ENCODE results near the gene CTSK. TPM values are rescaled to one million over a fixed set of nuclear protein-coding genes. Genes with fewer than 3 reads are reported as not detected.
"Not testable (repeated sequence)": the region's sequence is repeated elsewhere in the genome, so short reads cannot be mapped to it uniquely, and the experiment has no call there.

CTSK gene
- 10 to 100 TPM; 29.5 to 49.3 (median 32.7) TPM for total RNA-seq

DNA sequence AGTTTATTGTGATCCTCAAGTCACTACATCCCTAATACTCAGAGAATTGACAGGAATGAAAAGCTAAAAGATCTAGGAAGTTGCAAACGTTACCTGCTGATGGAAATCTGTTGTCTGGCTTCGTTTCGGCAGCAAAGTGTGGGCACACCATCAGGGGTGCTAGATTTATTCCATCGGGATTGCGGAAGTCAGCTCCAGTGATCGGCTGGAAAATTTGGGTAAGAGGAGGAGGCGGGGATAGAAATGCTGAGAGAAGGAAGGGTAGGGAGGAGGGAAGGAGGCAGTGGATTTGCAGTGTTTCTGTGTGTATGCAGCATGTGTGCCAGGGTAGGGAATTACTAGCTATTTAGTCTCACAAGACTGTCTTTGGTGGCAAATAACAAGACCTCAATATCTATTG, at the start of gene CTSK:
Gene CTSK, minus strand, starts transcription at position 140 of the 400 bp plus-strand sequence. CDS start 1,455 bp downstream, outside the sequence.
- no peaks in the 10 kb centered on the region for H3K27me3 ChIP-seq
- intact Hi-C loops (cut with DNase I): no loop called here
- H3K4me3 ChIP-seq: peak within 1 kb of the TSS; percentile 30 to 53 (median 41)
- H3K4me1 ChIP-seq: peaks cover 0 to 24% (median 15%) of the 10 kb centered on the region in 4 donors
- peak within 1 kb of the TSS; percentile 29 to 46 (median 34) for H3K27ac ChIP-seq (replicated peaks in 1 of 4)
- H3K9me3 ChIP-seq: no peaks in the 10 kb centered on the region
- no peak for DNase-seq (ENCODE audit: extremely low spot score)
- TF ChIP-seq, protein P1, sequence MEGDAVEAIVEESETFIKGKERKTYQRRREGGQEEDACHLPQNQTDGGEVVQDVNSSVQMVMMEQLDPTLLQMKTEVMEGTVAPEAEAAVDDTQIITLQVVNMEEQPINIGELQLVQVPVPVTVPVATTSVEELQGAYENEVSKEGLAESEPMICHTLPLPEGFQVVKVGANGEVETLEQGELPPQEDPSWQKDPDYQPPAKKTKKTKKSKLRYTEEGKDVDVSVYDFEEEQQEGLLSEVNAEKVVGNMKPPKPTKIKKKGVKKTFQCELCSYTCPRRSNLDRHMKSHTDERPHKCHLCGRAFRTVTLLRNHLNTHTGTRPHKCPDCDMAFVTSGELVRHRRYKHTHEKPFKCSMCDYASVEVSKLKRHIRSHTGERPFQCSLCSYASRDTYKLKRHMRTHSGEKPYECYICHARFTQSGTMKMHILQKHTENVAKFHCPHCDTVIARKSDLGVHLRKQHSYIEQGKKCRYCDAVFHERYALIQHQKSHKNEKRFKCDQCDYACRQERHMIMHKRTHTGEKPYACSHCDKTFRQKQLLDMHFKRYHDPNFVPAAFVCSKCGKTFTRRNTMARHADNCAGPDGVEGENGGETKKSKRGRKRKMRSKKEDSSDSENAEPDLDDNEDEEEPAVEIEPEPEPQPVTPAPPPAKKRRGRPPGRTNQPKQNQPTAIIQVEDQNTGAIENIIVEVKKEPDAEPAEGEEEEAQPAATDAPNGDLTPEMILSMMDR (IDR thresholded peaks at IDR 0.05): no peak
- TF ChIP-seq POLR2AphosphoS5 (IDR thresholded peaks at IDR 0.05): peak; percentile 42 to 58
- no peak for TF ChIP-seq EP300 (IDR thresholded peaks at IDR 0.05)
- TF ChIP-seq POLR2A (IDR thresholded peaks at IDR 0.05; ENCODE audit: low read depth): no peak
- peaks cover 17 to 42% (median 37%) of the 10 kb centered on the region in 4 donors for H3K36me3 ChIP-seq
- 34% methylated on average over 7 of the region's 7 CpGs for WGBS

DNA sequence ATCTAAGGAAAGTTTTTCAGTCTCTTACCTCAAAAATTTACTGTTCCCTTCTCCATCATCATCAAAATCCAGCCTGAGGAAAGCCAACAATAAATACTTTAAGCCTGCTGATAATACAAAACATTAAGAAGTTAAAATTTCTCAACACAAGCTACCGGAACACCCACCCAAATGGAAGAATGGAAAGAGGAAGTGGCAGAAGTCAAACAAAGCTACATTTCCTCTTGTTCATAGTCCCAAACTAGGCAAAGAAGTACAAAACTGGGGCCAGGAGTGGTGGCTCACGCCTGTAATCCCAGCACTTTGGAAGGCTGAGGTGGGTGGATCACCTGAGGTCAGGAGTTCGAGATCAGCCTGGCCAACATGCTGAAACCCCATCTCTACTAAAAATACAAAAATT, 44.7 kb upstream of the CTSK start:
- WGBS: 80% methylated on average over 3 of the region's 3 CpGs
- DNase-seq (ENCODE audit: extremely low spot score); H3K27me3 ChIP-seq; H3K27ac ChIP-seq (replicated peaks in 1 of 4); H3K4me1 ChIP-seq; H3K4me3 ChIP-seq; H3K9me3 ChIP-seq; intact Hi-C loops (cut with DNase I): not testable (repeated sequence)
- peaks cover 10 to 89% (median 64%) of the 10 kb centered on the region in 4 donors for H3K36me3 ChIP-seq

- H3K4me1 ChIP-seq; H3K27ac ChIP-seq (replicated peaks in 1 of 4); H3K27me3 ChIP-seq; DNase-seq (ENCODE audit: extremely low spot score); H3K9me3 ChIP-seq; H3K4me3 ChIP-seq; intact Hi-C loops (cut with DNase I): not testable (repeated sequence)
- WGBS: 95% methylated on average over 22 of the region's 49 CpGs
- peaks cover 7 to 75% (median 52%) of the 10 kb centered on the region in 4 donors for H3K36me3 ChIP-seq
These were observed 42.8 kb upstream of the CTSK start for GRCh38 chr1:150850801-150851362.

GRCh38 chr1:150846473-150847146, 38.5 kb upstream of the CTSK start:
- H3K4me1 ChIP-seq: peaks cover 3 to 15% (median 13%) of the 10 kb centered on the region in 4 donors
- no peak for DNase-seq (ENCODE audit: extremely low spot score)
- no peaks in the 10 kb centered on the region for H3K9me3 ChIP-seq
- 89% methylated on average over 4 of the region's 4 CpGs for WGBS
- H3K27ac ChIP-seq (replicated peaks in 1 of 4): no peak overlapping the region
- no peak for TF ChIP-seq EP300 (IDR thresholded peaks at IDR 0.05)
- TF ChIP-seq, protein P1 (IDR thresholded peaks at IDR 0.05): no peak
- TF ChIP-seq POLR2AphosphoS5 (IDR thresholded peaks at IDR 0.05): no peak
- TF ChIP-seq POLR2A (IDR thresholded peaks at IDR 0.05; ENCODE audit: low read depth): no peak
- H3K27me3 ChIP-seq: no peaks in the 10 kb centered on the region
- H3K4me3 ChIP-seq: no peak overlapping the region
- intact Hi-C loops (cut with DNase I): no loop called here
- H3K36me3 ChIP-seq: peaks cover 0 to 56% (median 33%) of the 10 kb centered on the region in 4 donors

GRCh38 chr1:150843474-150843873, 35.4 kb upstream of the CTSK start:
- DNase-seq (ENCODE audit: extremely low spot score): no peak
- intact Hi-C loops (cut with DNase I): no loop called here
- peaks cover 3 to 18% (median 13%) of the 10 kb centered on the region in 4 donors for H3K4me1 ChIP-seq
- no peaks in the 10 kb centered on the region for H3K9me3 ChIP-seq
- H3K36me3 ChIP-seq: peaks cover 11 to 45% (median 27%) of the 10 kb centered on the region in 4 donors
- H3K4me3 ChIP-seq: no peak overlapping the region
- TF ChIP-seq POLR2A (IDR thresholded peaks at IDR 0.05; ENCODE audit: low read depth) (no peak), EP300 (IDR thresholded peaks at IDR 0.05) (no peak), POLR2AphosphoS5 (IDR thresholded peaks at IDR 0.05) (no peak)
- TF ChIP-seq, protein P1 (IDR thresholded peaks at IDR 0.05): no peak
- 76% methylated on average over 2 of the region's 2 CpGs for WGBS
- no peaks in the 10 kb centered on the region for H3K27me3 ChIP-seq
- no peak overlapping the region for H3K27ac ChIP-seq (replicated peaks in 1 of 4)

Data from esophagus muscularis mucosa (tissue), 4 donors.